ENCODE data around the gene KSR2. TPM values are rescaled to one million over a fixed set of nuclear protein-coding genes. Genes with fewer than 3 reads are reported as not detected.

KSR2 gene
- total RNA-seq, 2 donors from 2014 or later, result 1.1 to 2.0 TPM

- H3K27ac ChIP-seq (ENCODE audit: low read depth, low read length), result no peak overlapping the region
- no peak overlapping the region for H3K4me3 Mint-ChIP-seq
- no peaks in the 10 kb centered on the region for H3K4me1 ChIP-seq (ENCODE audit: control insufficient read depth, insufficient read depth, low read length)
- no peak overlapping the region for H3K27ac Mint-ChIP-seq
- 85 to 87% methylated on average over 6 to 8 of the region's 8 CpGs for WGBS, 2 experiments (ENCODE audit: insufficient coverage in 1 of 2, insufficient read length in 1 of 2)
- H3K27me3 ChIP-seq (ENCODE audit: control insufficient read depth, insufficient read depth, low read length, poor library complexity, severe bottlenecking), result no peaks in the 10 kb centered on the region
- no peak overlapping the region for H3K4me3 ChIP-seq (ENCODE audit: low read length)
- no peaks in the 10 kb centered on the region for H3K36me3 Mint-ChIP-seq (ENCODE audit: low read depth)
- no peaks in the 10 kb centered on the region for H3K36me3 ChIP-seq (ENCODE audit: control insufficient read depth, insufficient read depth, low read length)
- H3K4me1 Mint-ChIP-seq, result peaks cover 4% of the 10 kb centered on the region
- peaks cover 12% of the 10 kb centered on the region for H3K27me3 Mint-ChIP-seq (ENCODE audit: insufficient read depth)
- no peak overlapping the region for H3K9ac ChIP-seq (ENCODE audit: extremely low read depth, low read length, poor library complexity, severe bottlenecking)
- no peak for DNase-seq
- no peaks in the 10 kb centered on the region for H3K9me3 Mint-ChIP-seq
- no peaks in the 10 kb centered on the region for H3K9me3 ChIP-seq (ENCODE audit: control insufficient read depth, low read length)
- no peak for TF ChIP-seq CTCF (conservative IDR thresholded peaks at IDR 0.05)
These were observed 306.0 kb downstream of the KSR2 start for GRCh38 chr12:117662620-117663395.

DNA sequence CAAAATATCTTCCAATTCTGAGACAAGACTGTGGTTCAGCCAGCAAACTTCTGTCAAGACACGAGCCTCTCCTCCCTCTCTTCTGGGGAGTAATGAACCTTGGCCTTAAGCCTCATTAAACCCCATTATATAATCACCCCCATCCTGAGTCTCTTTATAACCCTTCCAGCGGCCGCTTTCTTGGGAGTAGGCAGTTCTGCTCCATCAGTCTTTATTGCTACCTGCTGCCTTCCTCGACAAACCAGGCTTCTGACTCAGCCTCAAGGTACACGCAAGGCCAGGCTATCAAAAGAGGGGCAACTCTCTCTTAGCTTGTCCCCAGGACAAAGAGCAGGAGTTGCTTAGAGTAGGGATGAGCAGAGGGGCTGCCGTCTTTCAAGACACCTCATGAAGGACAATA lies 306.6 kb downstream of the KSR2 start:
- Mint-ChIP-seq H3K27ac (no peak overlapping the region), H3K36me3 (ENCODE audit: low read depth) (no peaks in the 10 kb centered on the region), H3K4me3 (no peak overlapping the region), H3K9me3 (no peaks in the 10 kb centered on the region), H3K4me1 (peaks cover 4% of the 10 kb centered on the region), H3K27me3 (ENCODE audit: insufficient read depth) (peaks cover 7% of the 10 kb centered on the region)
- DNase-seq, result no peak
- Histone ChIP-seq H3K9me3 (ENCODE audit: control insufficient read depth, low read length) (no peaks in the 10 kb centered on the region), H3K4me3 (ENCODE audit: low read length) (no peak overlapping the region), H3K27ac (ENCODE audit: low read depth, low read length) (no peak overlapping the region), H3K27me3 (ENCODE audit: control insufficient read depth, insufficient read depth, low read length, poor library complexity, severe bottlenecking) (no peaks in the 10 kb centered on the region), H3K4me1 (ENCODE audit: control insufficient read depth, insufficient read depth, low read length) (no peaks in the 10 kb centered on the region), H3K36me3 (ENCODE audit: control insufficient read depth, insufficient read depth, low read length) (no peaks in the 10 kb centered on the region), H3K9ac (ENCODE audit: extremely low read depth, low read length, poor library complexity, severe bottlenecking) (no peak overlapping the region)
- 88 to 100% methylated on average over 4 to 6 of the region's 6 CpGs for WGBS, 2 experiments (ENCODE audit: insufficient coverage in 1 of 2, insufficient read length in 1 of 2)
- TF ChIP-seq CTCF (conservative IDR thresholded peaks at IDR 0.05), result no peak

- H3K9me3 ChIP-seq (ENCODE audit: control insufficient read depth, low read length), result no peaks in the 10 kb centered on the region
- no peak for DNase-seq
- H3K27ac ChIP-seq (ENCODE audit: low read depth, low read length), result no peak overlapping the region
- no peaks in the 10 kb centered on the region for H3K4me1 ChIP-seq (ENCODE audit: control insufficient read depth, insufficient read depth, low read length)
- Mint-ChIP-seq H3K4me3 (no peak overlapping the region), H3K27me3 (ENCODE audit: insufficient read depth) (peaks cover 7% of the 10 kb centered on the region), H3K27ac (no peak overlapping the region), H3K9me3 (no peaks in the 10 kb centered on the region), H3K36me3 (ENCODE audit: low read depth) (no peaks in the 10 kb centered on the region), H3K4me1 (peaks cover 4% of the 10 kb centered on the region)
- 79 to 83% methylated on average over 3 of the region's 3 CpGs for WGBS, 2 experiments (ENCODE audit: insufficient coverage in 1 of 2, insufficient read length in 1 of 2)
- H3K27me3 ChIP-seq (ENCODE audit: control insufficient read depth, insufficient read depth, low read length, poor library complexity, severe bottlenecking), result no peaks in the 10 kb centered on the region
- H3K4me3 ChIP-seq (ENCODE audit: low read length), result no peak overlapping the region
- no peak overlapping the region for H3K9ac ChIP-seq (ENCODE audit: extremely low read depth, low read length, poor library complexity, severe bottlenecking)
- no peak for TF ChIP-seq CTCF (conservative IDR thresholded peaks at IDR 0.05)
- no peaks in the 10 kb centered on the region for H3K36me3 ChIP-seq (ENCODE audit: control insufficient read depth, insufficient read depth, low read length)
These were observed 307.3 kb downstream of the KSR2 start for GRCh38 chr12:117661471-117661870.

All from endodermal cell (in vitro differentiated cells).